HK-2 (cell line): Measurements from ENCODE around the gene MAP1LC3B2.

Experiments
- DNase-seq: peaks from one replicate; pipeline ENCODE4 v3.0.0-alpha.2; 2018; ENCODE audit not compliant: unreplicated experiment

Gene MAP1LC3B2

GRCh38 chr12:116614194-116614915, 55.2 kb downstream of the MAP1LC3B2 start:
- no peak for DNase-seq

- DNase-seq, result no peak
Measured at GRCh38 chr12:116615141-116615861, 56.1 kb downstream of the MAP1LC3B2 start.

GRCh38 chr12:116616536-116617248, 57.5 kb downstream of the MAP1LC3B2 start:
- no peak for DNase-seq

- DNase-seq, result no peak
Measured at GRCh38 chr12:116619246-116619645, 60.1 kb downstream of the MAP1LC3B2 start.

DNA sequence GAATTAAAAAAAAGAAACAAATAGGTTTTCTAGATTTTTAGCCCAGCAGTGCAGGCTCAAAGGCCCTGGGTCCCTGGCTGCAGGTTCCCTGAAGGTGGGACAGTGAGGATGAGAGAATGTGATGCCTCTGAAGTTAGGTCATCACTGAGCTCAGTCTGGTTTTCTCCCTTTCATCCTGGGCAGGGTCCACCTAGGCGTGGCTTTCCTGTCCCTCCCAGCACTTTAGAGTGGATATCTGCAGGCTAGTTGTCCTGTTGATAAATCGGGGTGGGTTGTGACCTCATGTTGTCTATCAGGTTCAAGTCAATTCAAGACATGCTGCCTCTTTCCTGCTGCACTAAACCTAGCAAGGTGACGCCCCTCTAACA, 60.9 kb downstream of the MAP1LC3B2 start:
- DNase-seq, result no peak

- no peak for DNase-seq
Measured at GRCh38 chr12:116620492-116621191, 61.5 kb downstream of the MAP1LC3B2 start.

- no peak for DNase-seq
Measured at GRCh38 chr12:116621194-116621593, 62.0 kb downstream of the MAP1LC3B2 start.

DNA sequence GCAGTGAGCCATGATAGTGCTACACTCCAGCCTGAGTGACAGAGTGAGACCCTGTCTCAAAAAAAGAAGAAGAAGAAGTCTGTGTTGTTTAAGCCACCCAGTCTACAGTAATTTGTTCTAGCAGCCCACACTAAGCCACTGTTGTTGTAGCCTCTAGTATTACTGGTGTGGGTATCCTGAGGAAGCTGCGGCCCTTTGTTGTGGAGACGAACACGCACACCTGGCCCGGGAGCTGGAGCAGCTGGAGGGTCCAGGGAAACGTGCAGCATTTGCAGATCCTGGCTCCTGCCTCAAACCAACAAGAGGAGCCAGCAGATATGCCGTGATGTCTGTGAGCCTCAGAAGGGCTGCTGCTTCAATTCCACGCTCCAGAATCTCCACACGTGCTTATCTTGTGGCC, 65.3 kb downstream of the MAP1LC3B2 start:
- no peak for DNase-seq

DNA sequence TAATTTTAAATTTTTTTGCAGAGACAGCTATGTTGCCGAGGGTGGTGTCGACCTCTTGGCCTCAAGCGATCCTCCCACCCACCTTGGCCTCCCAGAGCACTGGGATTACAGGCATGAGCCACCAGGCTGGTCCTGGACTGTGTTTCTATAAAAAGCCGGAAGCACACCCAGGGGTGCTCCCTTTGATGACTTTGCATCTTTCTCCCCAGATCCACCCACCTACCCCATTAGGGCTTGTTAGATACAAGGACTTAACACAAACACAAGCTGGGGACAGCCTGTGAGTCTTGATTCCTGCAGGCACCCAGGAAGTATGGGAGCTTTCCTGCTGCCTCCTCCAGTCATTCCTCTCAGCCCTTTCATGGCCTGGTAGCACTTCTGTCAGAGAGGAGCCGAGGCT, 67.0 kb downstream of the MAP1LC3B2 start:
- no peak for DNase-seq
